ENCODE measurements around the gene FBLN1.

The FBLN1 gene

DNA sequence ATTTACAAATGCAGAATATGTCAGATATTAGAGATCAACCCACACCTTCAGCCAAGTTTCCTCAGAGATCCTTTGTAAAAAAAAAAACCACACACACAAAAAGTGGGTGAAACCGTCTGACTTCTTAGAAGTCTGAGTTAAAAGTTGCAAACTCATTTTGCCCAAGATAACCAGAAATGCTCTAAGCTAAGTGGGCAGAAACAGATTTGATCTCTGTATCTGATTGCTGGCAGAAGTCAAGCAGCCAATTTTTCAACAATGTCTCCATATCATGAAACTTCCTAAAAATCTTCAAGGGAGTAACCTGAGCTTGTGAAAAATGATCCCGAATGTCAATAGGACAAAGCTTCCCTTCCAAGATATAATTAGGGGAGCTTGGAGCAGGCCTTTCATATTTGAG, 140.3 kb downstream of the FBLN1 start:
- DNase-seq: no peak

DNA sequence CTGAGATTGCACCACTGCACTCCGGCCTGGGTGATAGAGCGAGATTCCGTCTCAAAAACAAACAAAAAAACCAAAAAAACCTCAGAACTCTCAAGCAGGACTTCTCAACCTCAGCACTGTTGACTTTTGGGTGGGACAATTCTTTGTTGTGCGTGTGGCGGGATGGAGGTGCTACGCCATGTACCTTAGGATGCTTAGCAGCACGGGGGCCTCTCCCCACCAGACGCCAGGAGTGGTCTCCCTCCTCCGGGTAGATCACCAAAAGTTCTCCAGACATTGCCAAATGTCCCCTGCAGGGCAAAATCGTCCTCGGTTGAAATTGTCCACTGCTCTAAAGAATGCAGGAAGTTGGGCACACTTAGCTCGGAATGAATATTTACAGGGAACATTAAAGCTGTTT, 142.0 kb downstream of the FBLN1 start:
- no peak for DNase-seq

GRCh38 chr22:45645150-45645525, 142.5 kb downstream of the FBLN1 start:
- DNase-seq: no peak

DNA sequence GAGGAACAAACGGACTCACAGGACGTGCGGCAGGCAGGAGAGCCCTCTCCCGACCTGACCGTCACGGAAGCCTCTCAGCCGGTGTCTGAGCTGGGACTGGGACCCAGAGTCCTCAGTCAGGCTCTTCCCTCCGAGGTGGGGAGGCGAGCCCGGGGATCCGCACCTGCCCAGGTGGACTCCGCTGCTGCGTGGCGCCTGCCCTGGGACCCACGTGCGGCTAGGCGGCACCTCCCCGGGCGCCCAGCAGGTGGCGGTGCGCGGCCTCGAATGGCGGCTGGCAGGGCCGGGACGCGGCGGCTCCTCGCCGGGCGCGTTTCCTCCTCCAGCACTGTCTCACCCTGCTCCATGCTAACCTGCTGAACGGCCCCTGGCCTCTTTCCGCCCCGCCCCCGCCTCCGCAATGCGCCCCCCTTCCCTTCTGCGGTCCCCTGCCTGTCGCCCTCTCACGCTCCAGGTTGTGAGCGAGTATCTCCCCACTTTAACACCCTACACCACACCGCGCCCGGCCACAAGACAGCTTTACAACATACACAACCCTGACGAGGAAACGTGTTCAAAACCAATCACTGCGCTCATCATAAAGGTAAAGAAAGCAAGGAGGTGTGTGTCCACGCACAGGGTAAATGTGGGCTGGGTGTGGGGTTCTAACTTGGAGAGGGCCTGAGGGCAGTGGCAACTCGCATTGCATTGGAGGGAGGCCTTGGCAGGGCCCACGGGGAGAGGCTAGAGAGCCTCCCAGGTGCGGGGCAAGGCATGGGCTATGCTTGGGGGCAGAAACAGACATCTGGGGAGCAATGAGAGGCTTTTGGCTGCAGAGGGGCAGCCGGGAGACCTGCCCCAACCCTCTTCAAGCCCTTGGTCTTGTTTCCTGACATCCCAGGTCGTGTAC, 143.1 kb downstream of the FBLN1 start:
- peak; percentile 73 to 76 for DNase-seq

GRCh38 chr22:45647532-45648225, 145.0 kb downstream of the FBLN1 start:
- DNase-seq: no peak

GRCh38 chr22:45648301-45649117, 145.8 kb downstream of the FBLN1 start:
- no peak for DNase-seq

GRCh38 chr22:45649809-45650208, 147.1 kb downstream of the FBLN1 start:
- no peak for DNase-seq

- no peak for DNase-seq
These were observed 148.0 kb downstream of the FBLN1 start for GRCh38 chr22:45650721-45651120.
